ENCODE results near the gene C2orf81.
"Not testable (repeated sequence)": the region's sequence is repeated elsewhere in the genome, so short reads cannot be mapped to it uniquely, and the experiment has no call there.

C2orf81 gene

GRCh38 chr2:74423231-74424095 lies 2.0 kb upstream of the C2orf81 start:
- DNase-seq, result no peak

GRCh38 chr2:74420443-74421103 lies 846 bp downstream of the C2orf81 start:
- DNase-seq, result not testable (repeated sequence)

DNA sequence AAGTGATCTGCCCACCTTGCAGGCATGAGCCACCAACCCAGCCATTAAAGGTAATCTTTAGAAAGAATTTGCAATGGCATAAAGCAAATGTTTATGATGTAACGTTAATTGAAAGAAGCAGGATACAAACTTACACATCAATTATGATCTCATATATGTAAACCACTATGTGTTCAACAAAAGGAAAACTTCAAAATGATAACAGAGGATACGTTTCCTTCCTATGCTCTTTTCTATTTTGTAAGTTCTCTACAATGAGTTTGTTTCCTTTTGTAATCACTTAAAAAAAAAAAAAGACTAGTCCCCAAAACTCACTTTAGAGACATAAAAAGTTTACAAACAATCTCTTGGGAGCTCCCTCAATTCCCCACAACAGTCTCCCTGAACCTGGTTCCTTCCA lies 1.4 kb downstream of the C2orf81 start:
- DNase-seq, result no peak

GRCh38 chr2:74419345-74419744 lies 2.1 kb downstream of the C2orf81 start:
- DNase-seq, result no peak

DNA sequence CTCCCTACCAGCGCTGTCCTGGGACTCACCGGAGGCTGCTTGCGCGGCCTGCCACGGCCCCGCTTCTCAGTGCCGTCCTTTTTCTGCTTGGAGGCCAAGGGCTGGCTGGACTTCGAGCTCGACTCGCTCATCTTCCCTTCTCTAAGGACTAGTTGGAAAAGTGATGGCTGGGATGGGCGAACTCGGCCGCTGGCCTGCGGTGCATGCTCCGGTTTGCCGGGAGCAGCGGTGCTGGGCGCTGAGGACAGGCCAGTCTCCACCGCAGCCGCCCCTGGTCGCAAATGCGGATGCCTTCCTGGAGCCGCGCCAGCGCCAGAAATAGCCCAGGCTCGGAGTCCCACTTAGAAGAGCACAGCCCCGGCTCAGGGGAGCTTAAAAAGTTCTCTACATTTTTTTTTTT lies 3.1 kb downstream of the C2orf81 start:
- DNase-seq, result no peak

DNA sequence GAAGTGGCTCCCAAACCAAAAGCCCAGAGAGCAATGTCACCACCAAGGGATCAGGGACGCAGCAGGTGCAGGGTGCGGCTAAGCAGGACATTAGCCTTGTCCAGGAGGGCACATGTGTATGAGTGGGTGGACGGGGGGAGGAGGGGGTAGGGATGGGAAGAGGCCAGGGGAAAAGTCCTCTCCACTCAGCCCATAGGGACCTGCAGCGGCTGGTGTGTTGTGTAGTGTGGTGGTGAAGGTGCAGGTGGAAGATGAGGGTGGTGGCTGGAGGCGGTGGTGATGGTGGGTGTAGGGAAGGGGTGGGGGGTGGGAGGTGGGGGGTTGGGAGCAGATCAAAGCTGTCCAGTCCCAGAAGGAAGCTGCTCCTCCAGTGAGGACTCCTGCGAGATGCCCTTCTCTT lies 3.7 kb downstream of the C2orf81 start:
- no peak for DNase-seq

GRCh38 chr2:74417197-74417596 lies 4.2 kb downstream of the C2orf81 start:
- no peak for DNase-seq

GRCh38 chr2:74416778-74417177 lies 4.6 kb downstream of the C2orf81 start:
- no peak for DNase-seq

GRCh38 chr2:74415762-74416395 lies 5.5 kb downstream of the C2orf81 start:
- DNase-seq, result no peak

DNA sequence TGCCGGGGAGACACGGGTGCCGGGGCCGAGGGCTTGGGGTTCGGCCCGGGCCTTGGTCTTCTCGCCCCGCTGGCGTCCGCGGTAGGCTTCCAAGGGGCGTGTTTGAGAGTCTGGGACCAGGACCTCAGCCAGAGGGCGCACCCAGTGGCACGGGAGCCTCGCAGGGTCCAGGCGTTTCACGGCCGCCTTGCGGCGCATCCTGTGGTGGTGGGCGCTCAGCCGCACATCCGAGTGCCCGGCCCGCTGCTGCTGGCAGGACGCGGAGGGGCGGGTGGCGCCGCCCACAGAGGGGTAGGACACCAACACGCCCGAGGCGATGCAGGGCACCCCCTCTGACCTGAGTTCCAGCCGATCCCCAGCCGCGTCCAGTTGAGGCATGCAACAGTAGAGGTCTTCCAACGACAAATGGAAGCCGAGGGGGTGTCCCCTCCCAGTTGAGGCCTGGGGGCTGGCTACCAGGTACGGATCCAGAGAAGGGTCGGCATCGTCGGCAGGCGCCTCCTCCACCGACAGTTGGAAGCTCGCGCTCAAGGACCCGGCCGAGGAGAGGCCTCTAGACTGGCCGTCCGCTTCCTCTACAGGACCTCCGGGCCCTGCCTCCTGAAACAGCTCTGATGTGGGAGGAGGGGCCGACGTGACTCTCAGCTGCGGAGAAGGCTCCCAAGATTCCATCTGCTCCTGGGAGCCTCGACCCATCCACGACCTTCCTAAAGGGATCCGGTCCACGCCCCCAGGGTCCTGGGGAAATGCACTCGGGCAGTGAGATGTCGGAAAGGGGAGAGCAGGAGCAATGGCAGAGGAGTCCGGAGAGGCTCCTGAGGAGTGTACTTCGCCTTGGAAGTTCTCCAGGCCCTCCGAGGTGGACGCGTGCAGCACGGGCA lies 6.3 kb downstream of the C2orf81 start:
- no peak for DNase-seq

GRCh38 chr2:74414441-74414840 lies 7.0 kb downstream of the C2orf81 start:
- DNase-seq, result no peak

GRCh38 chr2:74413001-74413698 lies 8.3 kb downstream of the C2orf81 start:
- DNase-seq, result no peak

DNA sequence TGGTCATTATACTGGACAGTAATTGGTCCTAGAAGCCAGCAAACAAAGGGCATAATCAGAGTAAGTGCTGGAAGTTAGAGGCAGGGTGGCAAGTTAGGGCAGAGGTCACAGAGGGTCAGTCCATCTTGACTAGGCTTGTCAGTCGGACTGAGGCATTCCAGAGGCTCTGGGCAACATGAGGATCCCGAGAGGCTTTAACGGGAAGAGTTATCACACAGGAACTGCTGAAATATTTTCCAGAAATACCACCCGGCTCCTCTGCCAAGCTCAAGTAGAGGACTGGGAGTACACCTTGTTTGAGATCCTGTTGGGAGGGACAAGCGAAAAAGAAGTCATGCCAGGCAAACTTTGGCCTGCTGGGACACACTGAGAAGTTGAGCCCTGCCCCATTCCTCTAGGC lies 13.7 kb downstream of the C2orf81 start:
- DNase-seq, result no peak

GRCh38 chr2:74406035-74406434 lies 15.4 kb downstream of the C2orf81 start:
- no peak for DNase-seq

GRCh38 chr2:74401891-74402290 lies 19.5 kb downstream of the C2orf81 start:
- no peak for DNase-seq

DNA sequence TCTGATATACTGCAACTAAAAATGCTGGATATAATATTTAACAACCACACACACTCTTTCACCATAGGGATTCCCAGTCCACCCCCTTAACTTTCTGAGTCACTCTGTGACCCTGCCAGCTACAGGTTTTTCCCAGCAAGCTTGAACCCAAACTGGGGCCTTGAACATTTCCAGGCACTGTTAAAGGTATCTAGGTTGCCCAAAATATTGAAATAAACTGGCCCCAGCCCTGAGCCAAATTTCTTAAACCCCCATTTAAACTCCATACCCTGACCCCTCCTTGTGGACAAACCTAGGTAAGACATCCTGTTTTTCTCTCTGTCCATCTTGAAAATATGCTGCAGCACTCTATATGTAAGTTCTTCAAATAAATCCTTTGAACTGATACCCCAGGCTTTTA lies 21.6 kb downstream of the C2orf81 start:
- peak; percentile 65 for DNase-seq

GRCh38 chr2:74396149-74396548 lies 25.3 kb downstream of the C2orf81 start:
- DNase-seq, result no peak

DNA sequence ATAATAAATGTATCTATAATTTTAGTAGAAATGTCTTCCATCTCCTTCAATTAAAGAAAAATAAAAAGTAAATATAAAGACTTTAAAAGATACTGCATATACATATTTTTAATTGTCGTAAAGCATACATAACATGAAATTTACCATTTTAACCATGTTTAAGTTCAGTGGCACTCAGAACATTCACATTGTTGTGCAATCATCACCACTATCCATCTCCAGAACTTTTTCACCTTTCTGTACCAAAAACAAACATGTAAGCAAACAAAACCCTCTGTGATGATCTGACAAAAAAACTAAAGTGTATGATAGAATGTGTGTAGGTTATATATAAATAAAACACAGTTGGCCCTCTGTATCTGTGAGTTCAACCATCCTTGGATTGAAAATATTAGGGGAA lies 27.9 kb downstream of the C2orf81 start:
- DNase-seq, result no peak

DNA sequence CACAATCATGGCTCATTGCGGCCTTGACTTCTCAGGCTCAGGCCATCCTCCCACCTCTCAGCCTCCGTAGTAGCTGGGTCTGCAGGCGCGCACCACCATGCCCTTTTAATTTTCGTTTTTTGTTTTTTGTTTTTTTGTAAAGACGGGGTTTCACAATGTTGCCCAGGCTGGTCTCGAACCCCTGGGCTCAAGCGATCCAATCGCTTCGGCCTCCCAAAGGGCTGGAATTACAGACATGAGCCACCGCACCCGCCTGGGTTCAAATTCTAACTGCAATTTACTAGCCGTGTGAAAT lies 29.0 kb downstream of the C2orf81 start:
- DNase-seq, result no peak

DNA sequence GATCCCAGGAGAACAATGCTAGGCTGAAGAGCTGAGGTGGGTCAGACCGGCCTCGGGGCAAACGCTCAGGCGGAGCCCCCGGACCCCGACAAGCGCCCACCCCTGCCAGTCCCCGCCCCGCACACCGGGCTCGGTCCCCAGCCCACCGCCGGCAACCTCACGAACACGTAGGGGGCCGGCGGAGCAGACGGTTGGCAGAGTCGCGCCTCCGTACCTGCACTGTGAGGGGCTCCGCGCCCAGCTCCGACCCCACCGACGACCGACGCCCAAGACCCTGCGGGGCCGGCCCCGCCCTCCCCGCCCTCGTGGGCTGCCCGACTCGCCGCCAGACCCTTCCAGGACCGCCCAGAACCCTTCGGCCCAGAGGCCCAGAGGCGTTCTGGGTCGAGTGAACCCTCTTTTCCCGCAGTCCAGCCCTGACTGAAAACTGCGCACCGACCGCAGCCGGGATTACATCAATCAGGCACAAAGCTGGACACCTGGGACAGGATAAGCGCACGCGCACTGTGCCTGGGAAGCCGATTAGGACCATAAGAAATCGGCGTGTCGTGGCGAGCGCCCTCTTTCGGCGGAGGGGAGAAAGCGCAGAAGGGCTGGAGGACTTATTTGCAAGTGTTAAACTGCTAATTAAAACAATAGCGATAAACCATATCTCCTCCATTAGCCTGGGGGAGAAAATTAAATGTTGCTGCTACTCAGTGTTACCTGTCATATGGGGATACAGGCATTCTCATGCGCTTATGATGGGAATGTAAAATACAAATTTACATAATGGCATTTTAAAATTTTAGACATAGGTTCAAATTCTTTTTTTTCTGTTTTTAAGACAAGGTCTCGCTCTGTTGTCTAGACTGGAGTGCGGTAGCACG lies 29.6 kb downstream of the C2orf81 start:
- DNase-seq, result peak; percentile 96

- DNase-seq, result peak; percentile 10
These were observed 30.2 kb downstream of the C2orf81 start for GRCh38 chr2:74391209-74391579.

DNA sequence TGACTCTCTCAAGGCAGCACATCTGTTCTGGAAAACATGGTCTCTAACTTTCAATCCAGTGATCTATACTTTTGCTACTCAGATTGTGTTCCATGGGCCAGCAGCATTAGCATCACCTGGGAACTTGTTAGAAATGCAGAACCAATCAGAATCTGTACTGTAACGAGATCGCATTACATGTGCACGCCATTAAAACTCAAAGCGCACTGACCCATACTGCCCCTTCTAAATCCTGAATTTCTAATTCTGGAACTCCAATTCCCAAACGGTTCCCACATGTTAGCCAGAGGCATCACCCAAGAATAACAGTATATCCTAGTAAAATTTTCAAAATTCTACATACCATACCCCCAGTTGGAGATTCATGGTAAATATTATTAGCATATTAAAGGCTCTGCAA lies 30.8 kb downstream of the C2orf81 start:
- DNase-seq, result no peak

Measured in CD4-positive, alpha-beta T cell treated with Interleukin-17A for 1 hour (primary cell).